Adrenal gland (tissue), 5 donors: Measurements from ENCODE around the gene NXN.

Source experiments
- POLR2A ChIP-seq, 2 donors: fragments of 450-650 bp; IDR thresholded peaks; one replicate each; pipeline ENCODE4 v1.6.1; 2017; ENCODE audit warnings: antibody characterized with exemption in 2 of 2, mild to moderate bottlenecking in 2 of 2, moderate library complexity in 1 of 2
- TF ChIP-seq, protein P1 (sequence below), 6 experiments: fragments of 450-650 bp in 4 of 6; fragments of 200-600 bp in 2 of 6; sonication (generic) in 1 of 6; IDR thresholded peaks; 1 replicate in 5 of 6; 2 replicates in 1 of 6; pipeline versions ENCODE4 v1.5.1 to v1.8.0; 2016 to 2021; ENCODE audit warnings: antibody characterized with exemption in 6 of 6, mild to moderate bottlenecking in 2 of 6, moderate library complexity in 1 of 6
- donor health status: DM: no; HTN: no; CAD: no.

DNA sequence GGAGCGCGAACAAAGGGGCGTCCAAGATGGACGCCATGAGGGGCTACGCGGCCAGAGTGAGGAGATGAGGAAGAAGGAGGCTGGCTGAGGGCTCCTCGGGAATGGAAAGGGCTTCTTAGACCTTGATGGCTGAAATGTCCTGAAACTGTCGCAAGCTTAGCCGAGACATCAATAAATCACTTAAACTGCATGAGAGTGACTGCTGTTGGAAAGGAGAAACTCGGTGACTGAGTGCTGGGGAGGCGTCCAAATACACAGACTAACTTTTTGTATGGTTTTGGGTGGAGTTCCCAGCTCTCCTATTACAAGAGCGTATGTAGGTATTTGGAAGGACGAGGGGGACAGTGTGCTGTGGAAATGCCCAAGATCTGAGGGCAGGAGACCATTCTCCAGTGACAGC is 226.2 kb downstream of the NXN start:
- TF ChIP-seq, protein P1, sequence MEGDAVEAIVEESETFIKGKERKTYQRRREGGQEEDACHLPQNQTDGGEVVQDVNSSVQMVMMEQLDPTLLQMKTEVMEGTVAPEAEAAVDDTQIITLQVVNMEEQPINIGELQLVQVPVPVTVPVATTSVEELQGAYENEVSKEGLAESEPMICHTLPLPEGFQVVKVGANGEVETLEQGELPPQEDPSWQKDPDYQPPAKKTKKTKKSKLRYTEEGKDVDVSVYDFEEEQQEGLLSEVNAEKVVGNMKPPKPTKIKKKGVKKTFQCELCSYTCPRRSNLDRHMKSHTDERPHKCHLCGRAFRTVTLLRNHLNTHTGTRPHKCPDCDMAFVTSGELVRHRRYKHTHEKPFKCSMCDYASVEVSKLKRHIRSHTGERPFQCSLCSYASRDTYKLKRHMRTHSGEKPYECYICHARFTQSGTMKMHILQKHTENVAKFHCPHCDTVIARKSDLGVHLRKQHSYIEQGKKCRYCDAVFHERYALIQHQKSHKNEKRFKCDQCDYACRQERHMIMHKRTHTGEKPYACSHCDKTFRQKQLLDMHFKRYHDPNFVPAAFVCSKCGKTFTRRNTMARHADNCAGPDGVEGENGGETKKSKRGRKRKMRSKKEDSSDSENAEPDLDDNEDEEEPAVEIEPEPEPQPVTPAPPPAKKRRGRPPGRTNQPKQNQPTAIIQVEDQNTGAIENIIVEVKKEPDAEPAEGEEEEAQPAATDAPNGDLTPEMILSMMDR (IDR thresholded peaks at IDR 0.05) = no peak
- TF ChIP-seq POLR2A (IDR thresholded peaks at IDR 0.05) = no peak
